OCI-LY3 (cell line): Measurements from ENCODE around the gene FBXL19.

ENCODE experiments used
- EZH2phosphoT487 ChIP-seq: fragments of 200-600 bp; shearing (Covaris generic); IDR thresholded peaks from 2 replicates; pipeline ENCODE4 v1.6.1; 2018; ENCODE audit warnings: antibody characterized with exemption, mixed run types, low read depth
- TF ChIP-seq, protein P1 (sequence below): fragments of 200-600, 300-600 bp; sonication (generic); IDR thresholded peaks from 2 replicates; pipeline ENCODE4 v1.5.1; 2014; ENCODE audit warnings: antibody characterized with exemption, low read length, low read depth

DNA sequence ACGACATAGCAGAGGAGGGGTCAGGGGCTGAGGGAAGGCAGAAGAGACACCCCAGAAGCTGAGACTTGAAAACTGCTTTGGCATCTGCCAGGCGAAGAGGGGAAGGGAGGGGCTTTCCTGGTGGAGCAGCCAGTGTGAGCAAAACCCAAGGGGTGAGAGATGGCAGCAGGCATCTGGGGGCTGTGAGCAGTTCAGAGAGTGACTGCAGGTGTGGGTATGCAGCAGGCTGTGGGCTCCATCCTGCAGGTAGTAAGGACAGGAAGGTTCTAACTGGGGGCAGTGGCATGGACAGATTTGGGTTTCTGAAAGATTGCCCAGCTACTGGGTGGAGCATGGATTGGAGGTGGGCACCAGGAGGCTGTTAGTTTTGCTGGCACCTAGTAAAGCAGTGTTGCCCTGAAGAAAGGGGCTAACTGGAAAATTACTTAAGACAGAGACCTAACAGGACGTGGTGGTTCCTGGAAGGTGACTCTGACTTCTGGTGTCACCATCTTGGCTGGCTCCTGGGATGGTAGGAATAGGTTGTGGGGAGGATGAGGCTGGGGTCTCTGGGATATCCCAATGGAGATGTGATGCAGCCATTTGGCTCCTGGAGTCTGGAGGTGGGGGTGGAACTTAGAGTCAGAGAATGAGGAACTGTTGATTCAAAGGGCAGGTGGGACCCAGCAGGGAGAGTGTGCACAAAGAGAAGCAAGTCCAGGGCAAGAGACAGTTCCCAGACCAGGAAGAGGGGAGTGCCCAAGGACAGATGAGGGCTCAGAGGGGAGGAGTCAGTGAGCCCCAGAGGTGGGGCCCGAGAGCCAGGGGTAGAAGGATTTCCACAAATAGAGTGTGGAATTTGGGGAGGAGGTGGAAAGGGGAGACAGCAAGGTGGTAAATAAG, 40.7 kb upstream of the FBXL19 start:
- TF ChIP-seq, protein P1, sequence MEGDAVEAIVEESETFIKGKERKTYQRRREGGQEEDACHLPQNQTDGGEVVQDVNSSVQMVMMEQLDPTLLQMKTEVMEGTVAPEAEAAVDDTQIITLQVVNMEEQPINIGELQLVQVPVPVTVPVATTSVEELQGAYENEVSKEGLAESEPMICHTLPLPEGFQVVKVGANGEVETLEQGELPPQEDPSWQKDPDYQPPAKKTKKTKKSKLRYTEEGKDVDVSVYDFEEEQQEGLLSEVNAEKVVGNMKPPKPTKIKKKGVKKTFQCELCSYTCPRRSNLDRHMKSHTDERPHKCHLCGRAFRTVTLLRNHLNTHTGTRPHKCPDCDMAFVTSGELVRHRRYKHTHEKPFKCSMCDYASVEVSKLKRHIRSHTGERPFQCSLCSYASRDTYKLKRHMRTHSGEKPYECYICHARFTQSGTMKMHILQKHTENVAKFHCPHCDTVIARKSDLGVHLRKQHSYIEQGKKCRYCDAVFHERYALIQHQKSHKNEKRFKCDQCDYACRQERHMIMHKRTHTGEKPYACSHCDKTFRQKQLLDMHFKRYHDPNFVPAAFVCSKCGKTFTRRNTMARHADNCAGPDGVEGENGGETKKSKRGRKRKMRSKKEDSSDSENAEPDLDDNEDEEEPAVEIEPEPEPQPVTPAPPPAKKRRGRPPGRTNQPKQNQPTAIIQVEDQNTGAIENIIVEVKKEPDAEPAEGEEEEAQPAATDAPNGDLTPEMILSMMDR, result no peak
- TF ChIP-seq EZH2phosphoT487, result no peak
